Measurements from ENCODE around the gene SLX9. TPM values are rescaled to one million over a fixed set of nuclear protein-coding genes. Genes with fewer than 3 reads are reported as not detected.
A peak's percentile ranks its signal among the peaks of the same experiment; 100 is the strongest.

The SLX9 gene
- 18.1 and 25.6 TPM in 2 replicates for total RNA-seq (2012; rRNA removed)

GRCh38 chr21:44939532-44940115 lies at the start of gene SLX9:
Gene SLX9, plus strand, starts transcription at chr21:44940029. Its CDS starts 29 bp downstream, at chr21:44940058.
- H3K4me1 ChIP-seq (ENCODE audit: control insufficient read depth, insufficient read depth, low read length): peaks cover 27% of the 10 kb centered on the region
- H3K27me3 ChIP-seq (ENCODE audit: control insufficient read depth, insufficient read depth, low read length): no peaks in the 10 kb centered on the region
- H3K9ac ChIP-seq (ENCODE audit: low read depth, low read length): peak within 1 kb of the TSS; percentile 91
- H3K4me2 ChIP-seq (ENCODE audit: low read length): peak within 1 kb of the TSS; percentile 93
- peak within 1 kb of the TSS; percentile 93 for H3K4me3 ChIP-seq (ENCODE audit: low read length)
- peaks cover 18% of the 10 kb centered on the region for H3K36me3 ChIP-seq (ENCODE audit: insufficient read depth, low read length)
- H3K9me3 ChIP-seq (replicated peaks; ENCODE audit: low read length): no peaks in the 10 kb centered on the region

GRCh38 chr21:44890338-44890931 lies 49.4 kb upstream of the SLX9 start:
- no peaks in the 10 kb centered on the region for H3K9me3 ChIP-seq (replicated peaks; ENCODE audit: low read length)
- no peak overlapping the region for H3K4me3 ChIP-seq (ENCODE audit: low read length)
- H3K36me3 ChIP-seq (ENCODE audit: insufficient read depth, low read length): no peaks in the 10 kb centered on the region
- no peak overlapping the region for H3K9ac ChIP-seq (ENCODE audit: low read depth, low read length)
- peaks cover 7% of the 10 kb centered on the region for H3K27me3 ChIP-seq (ENCODE audit: control insufficient read depth, insufficient read depth, low read length)
- H3K4me1 ChIP-seq (ENCODE audit: control insufficient read depth, insufficient read depth, low read length): peaks cover 3% of the 10 kb centered on the region
- no peak overlapping the region for H3K4me2 ChIP-seq (ENCODE audit: low read length)

GRCh38 chr21:44890961-44891541 lies 48.8 kb upstream of the SLX9 start:
- Histone ChIP-seq H3K4me3 (ENCODE audit: low read length) (no peak overlapping the region), H3K4me1 (ENCODE audit: control insufficient read depth, insufficient read depth, low read length) (peaks cover 3% of the 10 kb centered on the region), H3K27me3 (ENCODE audit: control insufficient read depth, insufficient read depth, low read length) (peaks cover 7% of the 10 kb centered on the region), H3K9ac (ENCODE audit: low read depth, low read length) (no peak overlapping the region), H3K9me3 (replicated peaks; ENCODE audit: low read length) (no peaks in the 10 kb centered on the region), H3K4me2 (ENCODE audit: low read length) (no peak overlapping the region), H3K36me3 (ENCODE audit: insufficient read depth, low read length) (no peaks in the 10 kb centered on the region)

GRCh38 chr21:44891631-44892031 lies 48.2 kb upstream of the SLX9 start:
- peaks cover 7% of the 10 kb centered on the region for H3K27me3 ChIP-seq (ENCODE audit: control insufficient read depth, insufficient read depth, low read length)
- no peaks in the 10 kb centered on the region for H3K36me3 ChIP-seq (ENCODE audit: insufficient read depth, low read length)
- H3K4me3 ChIP-seq (ENCODE audit: low read length): no peak overlapping the region
- no peaks in the 10 kb centered on the region for H3K9me3 ChIP-seq (replicated peaks; ENCODE audit: low read length)
- no peak overlapping the region for H3K9ac ChIP-seq (ENCODE audit: low read depth, low read length)
- no peak overlapping the region for H3K4me2 ChIP-seq (ENCODE audit: low read length)
- peaks cover 3% of the 10 kb centered on the region for H3K4me1 ChIP-seq (ENCODE audit: control insufficient read depth, insufficient read depth, low read length)

GRCh38 chr21:44892095-44892494 lies 47.7 kb upstream of the SLX9 start:
- Histone ChIP-seq H3K9ac (ENCODE audit: low read depth, low read length) (no peak overlapping the region), H3K4me2 (ENCODE audit: low read length) (no peak overlapping the region), H3K4me3 (ENCODE audit: low read length) (no peak overlapping the region), H3K9me3 (replicated peaks; ENCODE audit: low read length) (no peaks in the 10 kb centered on the region), H3K4me1 (ENCODE audit: control insufficient read depth, insufficient read depth, low read length) (peaks cover 3% of the 10 kb centered on the region), H3K27me3 (ENCODE audit: control insufficient read depth, insufficient read depth, low read length) (peaks cover 7% of the 10 kb centered on the region), H3K36me3 (ENCODE audit: insufficient read depth, low read length) (no peaks in the 10 kb centered on the region)

- no peak overlapping the region for H3K4me3 ChIP-seq (ENCODE audit: low read length)
- H3K36me3 ChIP-seq (ENCODE audit: insufficient read depth, low read length): no peaks in the 10 kb centered on the region
- H3K27me3 ChIP-seq (ENCODE audit: control insufficient read depth, insufficient read depth, low read length): peaks cover 8% of the 10 kb centered on the region
- no peak overlapping the region for H3K4me2 ChIP-seq (ENCODE audit: low read length)
- no peaks in the 10 kb centered on the region for H3K9me3 ChIP-seq (replicated peaks; ENCODE audit: low read length)
- no peak overlapping the region for H3K9ac ChIP-seq (ENCODE audit: low read depth, low read length)
- peaks cover 3% of the 10 kb centered on the region for H3K4me1 ChIP-seq (ENCODE audit: control insufficient read depth, insufficient read depth, low read length)
These were observed 47.1 kb upstream of the SLX9 start for GRCh38 chr21:44892536-44893277.

GRCh38 chr21:44893278-44893556 lies 46.6 kb upstream of the SLX9 start:
- Histone ChIP-seq H3K9me3 (replicated peaks; ENCODE audit: low read length) (no peaks in the 10 kb centered on the region), H3K9ac (ENCODE audit: low read depth, low read length) (no peak overlapping the region), H3K36me3 (ENCODE audit: insufficient read depth, low read length) (no peaks in the 10 kb centered on the region), H3K4me3 (ENCODE audit: low read length) (no peak overlapping the region), H3K27me3 (ENCODE audit: control insufficient read depth, insufficient read depth, low read length) (peaks cover 11% of the 10 kb centered on the region), H3K4me2 (ENCODE audit: low read length) (no peak overlapping the region), H3K4me1 (ENCODE audit: control insufficient read depth, insufficient read depth, low read length) (peaks cover 3% of the 10 kb centered on the region)

- Histone ChIP-seq H3K36me3 (ENCODE audit: insufficient read depth, low read length) (no peaks in the 10 kb centered on the region), H3K9ac (ENCODE audit: low read depth, low read length) (no peak overlapping the region), H3K4me1 (ENCODE audit: control insufficient read depth, insufficient read depth, low read length) (peaks cover 3% of the 10 kb centered on the region), H3K4me2 (ENCODE audit: low read length) (no peak overlapping the region), H3K27me3 (ENCODE audit: control insufficient read depth, insufficient read depth, low read length) (peaks cover 11% of the 10 kb centered on the region), H3K9me3 (replicated peaks; ENCODE audit: low read length) (no peaks in the 10 kb centered on the region), H3K4me3 (ENCODE audit: low read length) (no peak overlapping the region)
These were observed 45.7 kb upstream of the SLX9 start for GRCh38 chr21:44893948-44894656.

- H3K27me3 ChIP-seq (ENCODE audit: control insufficient read depth, insufficient read depth, low read length): peaks cover 16% of the 10 kb centered on the region
- no peaks in the 10 kb centered on the region for H3K36me3 ChIP-seq (ENCODE audit: insufficient read depth, low read length)
- H3K4me2 ChIP-seq (ENCODE audit: low read length): no peak overlapping the region
- H3K4me1 ChIP-seq (ENCODE audit: control insufficient read depth, insufficient read depth, low read length): peaks cover 3% of the 10 kb centered on the region
- H3K4me3 ChIP-seq (ENCODE audit: low read length): no peak overlapping the region
- H3K9me3 ChIP-seq (replicated peaks; ENCODE audit: low read length): no peaks in the 10 kb centered on the region
- H3K9ac ChIP-seq (ENCODE audit: low read depth, low read length): no peak overlapping the region
These were observed 45.0 kb upstream of the SLX9 start for GRCh38 chr21:44894687-44895302.

- Histone ChIP-seq H3K36me3 (ENCODE audit: insufficient read depth, low read length) (no peaks in the 10 kb centered on the region), H3K4me2 (ENCODE audit: low read length) (no peak overlapping the region), H3K4me3 (ENCODE audit: low read length) (no peak overlapping the region), H3K27me3 (ENCODE audit: control insufficient read depth, insufficient read depth, low read length) (peaks cover 16% of the 10 kb centered on the region), H3K9ac (ENCODE audit: low read depth, low read length) (no peak overlapping the region), H3K4me1 (ENCODE audit: control insufficient read depth, insufficient read depth, low read length) (peaks cover 3% of the 10 kb centered on the region), H3K9me3 (replicated peaks; ENCODE audit: low read length) (no peaks in the 10 kb centered on the region)
These were observed 44.0 kb upstream of the SLX9 start for GRCh38 chr21:44895859-44896258.
